ENCODE data around the gene CEACAM21.

Gene CEACAM21

GRCh38 chr19:41620171-41620570, 44.2 kb downstream of the CEACAM21 start:
- no peak for DNase-seq (ENCODE audit: low spot score)

- DNase-seq (ENCODE audit: low spot score): no peak
Observed at GRCh38 chr19:41621226-41621625, 45.3 kb downstream of the CEACAM21 start.

- no peak for DNase-seq (ENCODE audit: low spot score)
Observed at GRCh38 chr19:41621654-41622053, 45.7 kb downstream of the CEACAM21 start.

GRCh38 chr19:41623360-41623759, 47.4 kb downstream of the CEACAM21 start:
- no peak for DNase-seq (ENCODE audit: low spot score)

GRCh38 chr19:41624515-41624914, 48.5 kb downstream of the CEACAM21 start:
- DNase-seq (ENCODE audit: low spot score): no peak

GRCh38 chr19:41624937-41625336, 49.0 kb downstream of the CEACAM21 start:
- no peak for DNase-seq (ENCODE audit: low spot score)

GRCh38 chr19:41626278-41626677, 50.3 kb downstream of the CEACAM21 start:
- no peak for DNase-seq (ENCODE audit: low spot score)

GRCh38 chr19:41626877-41627276, 50.9 kb downstream of the CEACAM21 start, which contains the start of gene CEACAM4:
Gene CEACAM4 (minus strand): TSS chr19:41627074. CDS start chr19:41626963, 111 bp downstream.
- no peak for DNase-seq (ENCODE audit: low spot score)

- DNase-seq (ENCODE audit: low spot score): no peak
Observed at GRCh38 chr19:41627966-41628675, 52.2 kb downstream of the CEACAM21 start.

All from hematopoietic multipotent progenitor cell treated with erythropoietin and hydrocortisone succinate and interleukin-3 and kit ligand, for 17 days (in vitro differentiated cells).